ENCODE measurements around the gene PDZRN3.

DNA sequence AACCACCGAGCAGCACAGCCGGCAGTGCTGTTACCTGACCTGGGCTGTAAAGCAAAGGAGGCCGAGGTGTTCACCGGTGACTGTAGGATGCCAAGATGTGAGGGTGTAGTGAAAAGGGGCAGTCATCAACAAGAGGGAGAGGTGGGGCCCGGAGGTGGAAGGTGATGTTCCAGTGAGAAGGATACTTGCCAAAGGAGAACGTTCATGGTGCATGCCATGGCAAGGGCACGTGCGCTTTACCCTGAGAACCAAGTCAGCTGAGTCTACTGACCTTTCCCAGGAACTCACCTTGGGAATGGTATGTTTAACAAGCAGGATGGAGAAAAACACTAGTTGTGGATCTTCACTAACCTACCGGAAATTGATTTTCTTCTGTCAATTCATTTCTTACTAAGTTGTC is 211.1 kb downstream of the PDZRN3 start:
- TF ChIP-seq, protein P1, sequence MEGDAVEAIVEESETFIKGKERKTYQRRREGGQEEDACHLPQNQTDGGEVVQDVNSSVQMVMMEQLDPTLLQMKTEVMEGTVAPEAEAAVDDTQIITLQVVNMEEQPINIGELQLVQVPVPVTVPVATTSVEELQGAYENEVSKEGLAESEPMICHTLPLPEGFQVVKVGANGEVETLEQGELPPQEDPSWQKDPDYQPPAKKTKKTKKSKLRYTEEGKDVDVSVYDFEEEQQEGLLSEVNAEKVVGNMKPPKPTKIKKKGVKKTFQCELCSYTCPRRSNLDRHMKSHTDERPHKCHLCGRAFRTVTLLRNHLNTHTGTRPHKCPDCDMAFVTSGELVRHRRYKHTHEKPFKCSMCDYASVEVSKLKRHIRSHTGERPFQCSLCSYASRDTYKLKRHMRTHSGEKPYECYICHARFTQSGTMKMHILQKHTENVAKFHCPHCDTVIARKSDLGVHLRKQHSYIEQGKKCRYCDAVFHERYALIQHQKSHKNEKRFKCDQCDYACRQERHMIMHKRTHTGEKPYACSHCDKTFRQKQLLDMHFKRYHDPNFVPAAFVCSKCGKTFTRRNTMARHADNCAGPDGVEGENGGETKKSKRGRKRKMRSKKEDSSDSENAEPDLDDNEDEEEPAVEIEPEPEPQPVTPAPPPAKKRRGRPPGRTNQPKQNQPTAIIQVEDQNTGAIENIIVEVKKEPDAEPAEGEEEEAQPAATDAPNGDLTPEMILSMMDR (IDR thresholded peaks at IDR 0.05; ENCODE audit: insufficient read depth, low read depth, low read length) = no peak
- TF ChIP-seq EZH2 (IDR thresholded peaks at IDR 0.05; ENCODE audit: insufficient read depth, low read length) = no peak

Data from astrocyte (in vitro differentiated cells and primary cell).